GM12891 (cell line): Measurements from ENCODE around the gene VAV3.

ENCODE experiments used
- POLR2A ChIP-seq: IDR thresholded peaks from 2 replicates; pipeline ENCODE4 v1.6.1; 2011; ENCODE audit warnings: low read depth, low read length, control low read depth
- POLR2AphosphoS5 ChIP-seq: IDR thresholded peaks from 2 replicates; pipeline ENCODE4 v1.6.1; 2011; ENCODE audit warnings: low read depth, low read length, control low read depth
- SPI1 ChIP-seq: IDR thresholded peaks from 2 replicates; pipeline ENCODE4 v1.6.1; 2011; ENCODE audit warnings: low read depth, low read length, control low read depth
- TAF1 ChIP-seq: IDR thresholded peaks from 2 replicates; pipeline ENCODE4 v1.6.1; 2011; ENCODE audit warnings: low read depth, low read length, control low read depth

GRCh38 chr1:107894605-107895004 lies 70.4 kb downstream of the VAV3 start:
- TF ChIP-seq POLR2A, result no peak
- TF ChIP-seq TAF1, result no peak
- TF ChIP-seq POLR2AphosphoS5, result no peak
- TF ChIP-seq SPI1, result no peak
